Measurements from ENCODE around the gene ZNF273.
"Not testable (repeated sequence)": the region's sequence is repeated elsewhere in the genome, so short reads cannot be mapped to it uniquely, and the experiment has no call there.

ZNF273 gene

GRCh38 chr7:64889686-64890162 lies 13.3 kb upstream of the ZNF273 start:
- no peak for DNase-seq (ENCODE audit: low read depth)
- H3K4me3 ChIP-seq (ENCODE audit: low read depth, low read length) = no peak overlapping the region
- TF ChIP-seq CTCF (IDR thresholded peaks at IDR 0.05; ENCODE audit: low read depth, low read length, missing control alignments) = no peak

- H3K4me3 ChIP-seq (ENCODE audit: low read depth, low read length) = not testable (repeated sequence)
These were observed 12.8 kb upstream of the ZNF273 start for GRCh38 chr7:64890273-64890672.

GRCh38 chr7:64890761-64891362 lies 12.2 kb upstream of the ZNF273 start:
- no peak for DNase-seq (ENCODE audit: low read depth)
- no peak overlapping the region for H3K4me3 ChIP-seq (ENCODE audit: low read depth, low read length)
- no peak for TF ChIP-seq CTCF (IDR thresholded peaks at IDR 0.05; ENCODE audit: low read depth, low read length, missing control alignments)

More at GRCh38 chr7:64890273-64890672, 12.8 kb upstream of the ZNF273 start:
- DNase-seq (ENCODE audit: low read depth) = not testable (repeated sequence)

- H3K4me3 ChIP-seq (ENCODE audit: low read depth, low read length); DNase-seq (ENCODE audit: low read depth): not testable (repeated sequence)
These were observed 11.6 kb upstream of the ZNF273 start for GRCh38 chr7:64891363-64892081.

DNA sequence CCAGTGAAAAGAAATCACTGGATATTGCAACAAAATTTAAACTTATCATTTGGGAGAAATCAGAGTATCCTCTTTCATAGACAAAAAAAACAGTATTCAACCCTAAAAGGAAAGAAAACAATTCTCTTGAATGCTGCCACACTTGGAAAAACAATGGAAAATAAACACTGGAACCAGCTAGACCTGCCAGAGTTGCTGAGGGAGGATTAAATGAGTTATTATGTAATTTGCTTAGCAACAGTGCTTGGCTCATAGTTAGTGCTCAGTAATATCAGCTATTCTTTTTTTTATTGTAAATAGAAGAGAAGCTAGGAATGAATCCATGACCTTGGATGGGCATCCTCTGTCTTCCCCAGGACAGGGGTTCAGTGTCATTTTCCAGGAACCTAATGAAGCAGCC lies 11.0 kb upstream of the ZNF273 start:
- DNase-seq (ENCODE audit: low read depth) = no peak
- no peak overlapping the region for H3K4me3 ChIP-seq (ENCODE audit: low read depth, low read length)
- no peak for TF ChIP-seq CTCF (IDR thresholded peaks at IDR 0.05; ENCODE audit: low read depth, low read length, missing control alignments)

DNA sequence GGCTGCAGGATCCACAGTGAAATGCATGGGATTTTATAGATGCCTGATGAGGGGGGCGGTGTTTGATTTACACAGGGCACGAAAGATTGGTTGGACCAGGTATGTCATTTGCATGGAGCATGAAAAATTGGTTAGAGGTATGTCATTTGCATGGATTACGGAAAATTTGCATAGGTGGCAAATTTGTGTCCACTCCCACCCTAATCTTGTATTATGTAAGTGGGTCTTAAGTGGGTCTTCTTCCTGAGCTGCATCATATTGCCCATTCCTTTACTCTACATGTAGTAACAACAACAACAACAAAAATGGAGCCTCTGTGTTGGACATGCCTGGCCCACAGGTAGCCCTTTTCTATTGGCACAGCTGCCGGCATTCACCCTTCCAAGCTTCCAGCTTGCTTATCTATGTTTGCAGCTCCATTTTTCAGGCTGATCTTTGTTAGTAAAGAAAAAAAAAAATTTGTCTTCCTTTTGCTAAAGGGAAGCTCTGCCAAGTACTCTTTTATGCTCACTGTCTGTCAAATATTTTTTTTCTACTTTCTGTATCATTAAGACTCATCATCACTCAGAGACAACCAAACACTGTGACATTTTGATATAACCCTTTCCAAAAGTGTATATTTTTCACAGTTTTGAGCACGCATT lies 10.3 kb upstream of the ZNF273 start:
- no peak for TF ChIP-seq CTCF (IDR thresholded peaks at IDR 0.05; ENCODE audit: low read depth, low read length, missing control alignments)
- DNase-seq (ENCODE audit: low read depth) = no peak

GRCh38 chr7:64893401-64893800 lies 9.7 kb upstream of the ZNF273 start:
- DNase-seq (ENCODE audit: low read depth) = no peak
- no peak for TF ChIP-seq CTCF (IDR thresholded peaks at IDR 0.05; ENCODE audit: low read depth, low read length, missing control alignments)
- no peak overlapping the region for H3K4me3 ChIP-seq (ENCODE audit: low read depth, low read length)

More for the DNA sequence above, 10.3 kb upstream of the ZNF273 start:
- no peak overlapping the region for H3K4me3 ChIP-seq (ENCODE audit: low read depth, low read length)

- DNase-seq (ENCODE audit: low read depth); H3K4me3 ChIP-seq (ENCODE audit: low read depth, low read length): not testable (repeated sequence)
These were observed 640 bp upstream of the ZNF273 start for GRCh38 chr7:64902461-64902805.
